ENCODE data around the gene SDK1. TPM values are rescaled to one million over a fixed set of nuclear protein-coding genes. Genes with fewer than 3 reads are reported as not detected.
A peak's percentile ranks its signal among the peaks of the same experiment; 100 is the strongest.

Gene SDK1
- total and polyA plus RNA-seq, 2 of the 8 experiments (the other 6 are each of a cell fraction or from before 2014, with no cell fraction given) = 3.3 to 7.2 TPM

DNA sequence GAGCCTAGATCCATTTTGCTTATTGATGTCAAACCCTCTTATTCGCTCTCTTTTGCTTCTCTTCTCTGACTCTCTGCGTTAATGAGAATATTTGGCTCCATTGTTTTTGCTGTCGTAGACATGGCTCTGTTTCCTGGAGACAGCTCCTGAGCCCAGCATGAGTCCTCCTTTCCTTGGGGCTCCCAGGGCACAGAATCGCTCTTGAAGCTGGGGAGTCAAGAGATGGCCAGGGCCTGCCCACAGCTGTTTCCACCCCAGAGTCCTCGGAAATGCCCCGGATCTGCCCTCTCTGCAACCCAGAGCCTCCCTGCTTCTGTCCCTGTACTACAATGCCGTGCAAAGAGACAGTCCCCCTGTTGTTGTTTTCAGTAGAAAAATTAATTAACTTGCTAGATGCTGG is 814.4 kb downstream of the SDK1 start:
- CTCF ChIA-PET (ENCODE audit: partially characterized antibody) = interaction anchor here (1.0 to 1.3 kb wide), 3 partner anchors 12 to 121 kb away, joined by 3 read pairs; no protein-coding TSS in a partner anchor
- Histone ChIP-seq H2BK12ac (ENCODE audit: low read depth, low read length) (no peak overlapping the region), H3K56ac (replicated peaks; ENCODE audit: insufficient read length, low read depth, low read length) (no peak overlapping the region), H4K20me1 (replicated peaks in 1 of 2; ENCODE audit: control insufficient read depth in 1 of 2, insufficient read depth in 2 of 2, low read length in 2 of 2) (no peaks in the 10 kb centered on the region), H4K5ac (ENCODE audit: insufficient read length, low read depth, low read length) (no peak overlapping the region), H3K23ac (ENCODE audit: insufficient read length) (no peak overlapping the region), H3K79me2 (ENCODE audit: control insufficient read depth in 1 of 2, insufficient read depth in 2 of 2, low read length in 2 of 2) (no peaks in the 10 kb centered on the region), H3K9ac (replicated peaks in 1 of 4; ENCODE audit: extremely low read depth in 1 of 4, low read depth in 3 of 4, low read length in 3 of 4) (no peak overlapping the region), H2BK20ac (ENCODE audit: low read length) (no peak overlapping the region), H2AFZ (ENCODE audit: low read length) (no peak overlapping the region), H2BK5ac (ENCODE audit: low read depth, low read length) (no peak overlapping the region), H3K14ac (ENCODE audit: insufficient read length) (no peak overlapping the region), H3K4me2 (ENCODE audit: insufficient read depth in 1 of 2, low read depth in 2 of 2, low read length in 2 of 2) (no peak overlapping the region), H4K8ac (ENCODE audit: extremely low read depth, insufficient read depth, low read length) (peak overlapping the region; percentile 43; the same call in 1 of the 2 replicates), H3K18ac (ENCODE audit: extremely low read depth, low read length) (no peak overlapping the region), H3K36me3 (ENCODE audit: control insufficient read depth in 2 of 4, insufficient read depth in 4 of 4, low read length in 3 of 4) (no peaks in the 10 kb centered on the region; a peak in 1 of 8 replicates), H3K9me3 (ENCODE audit: insufficient read depth in 2 of 2, low read depth in 1 of 2, low read length in 1 of 2) (peaks cover 1 to 4% of the 10 kb centered on the region in 2 experiments; a peak in 2 of 4 replicates), H3K4ac (replicated peaks; ENCODE audit: insufficient read length, low read depth, low read length) (no peak overlapping the region), H3K4me1 (replicated peaks in 1 of 4; ENCODE audit: control insufficient read depth in 3 of 4, insufficient read depth in 4 of 4, low read length in 3 of 4) (no peaks in the 10 kb centered on the region), H2BK15ac (ENCODE audit: low read length) (no peak overlapping the region), H2AK5ac (ENCODE audit: low read depth, low read length) (no peak overlapping the region), H3K4me3 (ENCODE audit: extremely low read depth in 1 of 4, insufficient read depth in 2 of 4, low read depth in 3 of 4, low read length in 4 of 4) (no peak overlapping the region), H3K27ac (ENCODE audit: low read depth, low read length) (no peak overlapping the region), H3K79me1 (ENCODE audit: low read depth, low read length) (no peaks in the 10 kb centered on the region), H3K27me3 (replicated peaks in 1 of 4; ENCODE audit: control insufficient read depth in 3 of 4, extremely low read depth in 1 of 4, insufficient read depth in 3 of 4, low read length in 3 of 4) (no peaks in the 10 kb centered on the region), H4K91ac (replicated peaks; ENCODE audit: insufficient read length, low read length) (no peak overlapping the region), H2BK120ac (replicated peaks; ENCODE audit: low read depth, low read length) (no peak overlapping the region), H3K23me2 (ENCODE audit: low read depth, low read length) (no peaks in the 10 kb centered on the region)
- POLR2A ChIA-PET (ENCODE audit: partially characterized antibody) = no interaction called here
- no peak for FAIRE-seq
- no peak for DNase-seq (ENCODE audit: low read depth in 1 of 2, low spot score in 2 of 2)
- 88% methylated on average over 7 of the region's 7 CpGs; no CpG with 5 or more reads in 1 of the 2 experiments for WGBS, 2 experiments (ENCODE audit: extremely low coverage in 1 of 2, insufficient coverage in 1 of 2, insufficient read length in 1 of 2, insufficient replicate concordance in 2 of 2, low coverage in 1 of 2, low lambda C conversion rate in 2 of 2, missing lambda C conversion rate in 1 of 2)
- TF ChIP-seq, protein P1, sequence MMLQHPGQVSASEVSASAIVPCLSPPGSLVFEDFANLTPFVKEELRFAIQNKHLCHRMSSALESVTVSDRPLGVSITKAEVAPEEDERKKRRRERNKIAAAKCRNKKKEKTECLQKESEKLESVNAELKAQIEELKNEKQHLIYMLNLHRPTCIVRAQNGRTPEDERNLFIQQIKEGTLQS (IDR thresholded peaks at IDR 0.05; ENCODE audit: insufficient read depth, low read depth, low read length) = no peak
- TF ChIP-seq ZNF274 (IDR thresholded peaks at IDR 0.05; ENCODE audit: borderline replicate concordance, extremely low read depth, low read length) (no peak), HDAC6 (IDR thresholded peaks at IDR 0.05; ENCODE audit: low read depth, low read length) (no peak), SUZ12 (IDR thresholded peaks at IDR 0.05; ENCODE audit: low read length) (no peak), RXRA (IDR thresholded peaks at IDR 0.05; ENCODE audit: insufficient read depth, low read depth, low read length) (no peak), CTBP2 (IDR thresholded peaks at IDR 0.05; ENCODE audit: borderline replicate concordance, insufficient read depth, insufficient read length, low read length) (no peak), TCF12 (IDR thresholded peaks at IDR 0.05; ENCODE audit: low read depth, low read length) (no peak), KDM5A (IDR thresholded peaks at IDR 0.05; ENCODE audit: low read length) (no peak), NRF1 (IDR thresholded peaks at IDR 0.05; ENCODE audit: low read depth, low read length) (no peak), TBP (IDR thresholded peaks at IDR 0.05; ENCODE audit: low read depth, low read length) (no peak)
- TF ChIP-seq, protein P2, sequence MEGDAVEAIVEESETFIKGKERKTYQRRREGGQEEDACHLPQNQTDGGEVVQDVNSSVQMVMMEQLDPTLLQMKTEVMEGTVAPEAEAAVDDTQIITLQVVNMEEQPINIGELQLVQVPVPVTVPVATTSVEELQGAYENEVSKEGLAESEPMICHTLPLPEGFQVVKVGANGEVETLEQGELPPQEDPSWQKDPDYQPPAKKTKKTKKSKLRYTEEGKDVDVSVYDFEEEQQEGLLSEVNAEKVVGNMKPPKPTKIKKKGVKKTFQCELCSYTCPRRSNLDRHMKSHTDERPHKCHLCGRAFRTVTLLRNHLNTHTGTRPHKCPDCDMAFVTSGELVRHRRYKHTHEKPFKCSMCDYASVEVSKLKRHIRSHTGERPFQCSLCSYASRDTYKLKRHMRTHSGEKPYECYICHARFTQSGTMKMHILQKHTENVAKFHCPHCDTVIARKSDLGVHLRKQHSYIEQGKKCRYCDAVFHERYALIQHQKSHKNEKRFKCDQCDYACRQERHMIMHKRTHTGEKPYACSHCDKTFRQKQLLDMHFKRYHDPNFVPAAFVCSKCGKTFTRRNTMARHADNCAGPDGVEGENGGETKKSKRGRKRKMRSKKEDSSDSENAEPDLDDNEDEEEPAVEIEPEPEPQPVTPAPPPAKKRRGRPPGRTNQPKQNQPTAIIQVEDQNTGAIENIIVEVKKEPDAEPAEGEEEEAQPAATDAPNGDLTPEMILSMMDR (IDR thresholded peaks at IDR 0.05; ENCODE audit: control extremely low read depth in 1 of 3, insufficient read depth in 1 of 3, low read depth in 1 of 3, low read length in 3 of 3) = no peak
